ENCODE data around the gene CFAP73.
"Not testable (repeated sequence)": the region's sequence is repeated elsewhere in the genome, so short reads cannot be mapped to it uniquely, and the experiment has no call there.

Gene CFAP73

DNA sequence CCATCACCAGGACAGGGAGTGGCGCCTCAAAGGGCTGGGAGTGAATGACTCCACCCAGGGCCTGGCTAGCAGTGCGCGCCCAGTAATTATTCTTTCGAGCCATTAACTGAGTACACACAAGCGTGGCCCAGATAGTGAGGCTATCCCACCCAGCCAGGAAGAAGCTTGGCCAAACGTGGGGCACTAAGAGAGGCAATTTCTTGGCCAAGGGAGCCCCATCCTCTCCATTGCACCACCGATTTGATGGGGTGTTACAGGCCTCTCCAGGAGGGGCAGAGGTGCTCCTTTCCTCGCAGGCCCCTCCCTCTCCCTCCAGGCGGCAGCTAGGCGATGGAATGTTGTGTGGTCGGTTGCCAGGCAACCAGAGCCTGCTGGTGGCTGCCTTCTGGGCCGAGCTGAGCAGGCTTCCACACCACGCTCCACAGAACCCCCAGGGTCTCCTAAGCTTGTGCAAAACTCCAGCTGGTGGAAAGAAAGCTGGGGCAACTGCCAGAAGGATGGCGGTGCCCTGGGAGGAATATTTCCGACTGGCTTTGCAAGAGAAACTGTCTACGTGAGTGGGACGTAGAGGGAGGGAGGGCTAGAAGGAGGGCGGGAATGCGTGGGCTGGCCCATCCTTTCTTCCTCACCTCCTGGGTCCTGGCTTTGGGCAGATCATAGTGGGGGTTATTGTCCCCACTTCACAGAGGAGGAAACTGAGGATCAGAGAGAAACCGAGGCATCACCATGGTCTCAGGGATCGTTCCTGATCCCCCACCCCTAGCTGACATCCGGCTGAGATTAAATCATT is at the start of gene CFAP73:
Gene CFAP73 (plus strand): TSS at position 364 of the 790 bp plus-strand sequence. CDS start 134 bp downstream, at position 498.
- DNase-seq (ENCODE audit: low spot score): peak; percentile 94

- DNase-seq (ENCODE audit: low spot score): no peak
Observed at GRCh38 chr12:113099764-113100163, 49.8 kb upstream of the CFAP73 start.

DNA sequence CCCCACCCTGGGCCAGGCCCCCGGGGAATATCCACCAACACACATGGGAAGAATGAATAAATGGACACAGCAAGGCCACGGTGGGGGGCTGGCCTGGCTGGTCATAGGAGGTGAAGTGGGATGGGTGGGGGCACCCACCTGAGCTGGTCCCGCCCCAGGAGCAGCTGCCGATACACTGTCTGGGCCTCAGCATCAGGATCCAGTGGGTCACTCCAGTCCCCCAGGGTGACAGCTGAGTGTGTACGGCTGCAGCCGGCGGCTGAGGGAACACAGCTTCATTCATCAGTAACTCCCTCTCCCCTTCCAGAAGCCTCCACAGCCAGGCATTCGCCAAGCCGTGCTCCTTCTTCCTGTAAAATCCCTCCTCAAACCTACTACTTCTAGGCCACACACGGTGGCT is 47.8 kb upstream of the CFAP73 start:
- DNase-seq (ENCODE audit: low spot score): no peak

- no peak for DNase-seq (ENCODE audit: low spot score)
Observed at GRCh38 chr12:113102811-113103210, 46.7 kb upstream of the CFAP73 start.

DNA sequence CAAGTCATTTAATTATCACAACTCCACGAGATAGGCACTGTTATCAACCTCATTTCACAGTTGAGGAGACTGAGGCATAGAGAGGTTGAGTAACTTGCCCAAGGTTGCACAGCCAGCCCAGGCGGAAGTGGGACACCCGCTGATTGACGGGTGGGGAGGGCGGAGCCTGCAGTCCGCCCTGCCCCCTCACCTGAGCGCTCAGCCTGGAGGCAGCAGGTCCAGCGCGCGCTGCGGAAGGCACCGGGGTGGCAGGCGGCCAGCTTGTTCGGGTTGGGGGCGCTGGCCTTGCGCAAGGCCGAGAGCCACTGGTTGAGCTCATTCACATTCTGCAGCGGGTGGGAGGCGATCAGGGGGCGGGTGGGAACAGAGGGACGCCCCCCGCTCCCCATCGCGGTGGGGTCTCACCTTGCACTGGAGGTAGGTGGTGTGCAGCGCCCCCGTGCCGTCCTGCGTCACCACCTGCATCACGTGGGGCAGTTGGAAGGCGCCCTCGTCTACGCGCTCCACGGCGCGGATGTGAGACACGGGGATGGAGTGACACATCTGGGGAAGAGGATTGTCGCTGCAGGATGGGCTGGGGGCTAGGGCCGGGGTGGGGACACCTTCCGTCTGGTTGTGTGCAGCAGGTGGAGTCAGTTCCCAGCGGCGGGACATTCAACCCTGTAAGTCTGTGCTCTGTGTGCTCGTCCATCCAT is 45.6 kb upstream of the CFAP73 start:
- no peak for DNase-seq (ENCODE audit: low spot score)

GRCh38 chr12:113104953-113105510 is 44.5 kb upstream of the CFAP73 start:
- no peak for DNase-seq (ENCODE audit: low spot score)

GRCh38 chr12:113105606-113106271 is 43.8 kb upstream of the CFAP73 start:
- no peak for DNase-seq (ENCODE audit: low spot score)

- no peak for DNase-seq (ENCODE audit: low spot score)
Observed at GRCh38 chr12:113106361-113106760, 43.2 kb upstream of the CFAP73 start.

DNA sequence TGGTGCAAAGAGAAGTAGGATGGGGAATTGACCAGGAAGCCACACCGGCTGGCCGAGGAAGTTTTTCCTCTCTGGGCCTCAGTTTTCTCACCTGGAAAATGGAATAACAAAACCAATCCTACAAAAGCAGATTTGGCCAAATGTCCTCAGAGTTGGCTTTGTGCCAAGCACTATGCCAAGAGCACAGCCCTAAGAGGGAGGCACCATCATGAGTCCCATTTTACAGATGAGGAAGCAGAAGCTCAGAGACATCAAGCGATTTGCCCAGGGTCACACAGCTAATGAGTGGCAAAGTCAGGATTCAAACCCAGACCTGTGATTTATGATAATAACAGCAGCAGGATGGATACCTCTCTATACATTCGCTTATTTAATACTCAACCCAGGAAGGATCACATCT is 41.2 kb upstream of the CFAP73 start:
- no peak for DNase-seq (ENCODE audit: low spot score)

- no peak for DNase-seq (ENCODE audit: low spot score)
Observed at GRCh38 chr12:113109360-113109759, 40.2 kb upstream of the CFAP73 start.

- no peak for DNase-seq (ENCODE audit: low spot score)
Observed at GRCh38 chr12:113109872-113110599, 39.5 kb upstream of the CFAP73 start.

DNA sequence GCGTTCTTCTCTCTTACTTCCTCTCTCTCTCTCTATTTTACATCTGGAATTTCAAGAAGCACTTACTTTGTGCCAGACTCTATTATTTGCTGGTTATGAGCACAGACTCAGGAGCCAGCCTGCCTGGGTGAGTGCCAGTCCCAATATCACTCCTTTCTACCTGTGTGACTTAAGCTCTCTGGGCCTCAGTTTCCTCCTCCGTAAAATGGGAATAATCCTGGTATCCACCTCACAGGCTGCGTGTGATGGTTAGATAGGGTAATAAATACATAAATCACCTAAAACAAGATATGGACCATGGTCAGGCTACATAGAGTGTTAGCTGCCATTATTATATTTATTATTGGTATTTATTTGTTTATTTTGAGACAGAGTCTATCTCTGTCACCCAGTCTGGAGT is 38.3 kb upstream of the CFAP73 start:
- DNase-seq (ENCODE audit: low spot score): no peak

DNA sequence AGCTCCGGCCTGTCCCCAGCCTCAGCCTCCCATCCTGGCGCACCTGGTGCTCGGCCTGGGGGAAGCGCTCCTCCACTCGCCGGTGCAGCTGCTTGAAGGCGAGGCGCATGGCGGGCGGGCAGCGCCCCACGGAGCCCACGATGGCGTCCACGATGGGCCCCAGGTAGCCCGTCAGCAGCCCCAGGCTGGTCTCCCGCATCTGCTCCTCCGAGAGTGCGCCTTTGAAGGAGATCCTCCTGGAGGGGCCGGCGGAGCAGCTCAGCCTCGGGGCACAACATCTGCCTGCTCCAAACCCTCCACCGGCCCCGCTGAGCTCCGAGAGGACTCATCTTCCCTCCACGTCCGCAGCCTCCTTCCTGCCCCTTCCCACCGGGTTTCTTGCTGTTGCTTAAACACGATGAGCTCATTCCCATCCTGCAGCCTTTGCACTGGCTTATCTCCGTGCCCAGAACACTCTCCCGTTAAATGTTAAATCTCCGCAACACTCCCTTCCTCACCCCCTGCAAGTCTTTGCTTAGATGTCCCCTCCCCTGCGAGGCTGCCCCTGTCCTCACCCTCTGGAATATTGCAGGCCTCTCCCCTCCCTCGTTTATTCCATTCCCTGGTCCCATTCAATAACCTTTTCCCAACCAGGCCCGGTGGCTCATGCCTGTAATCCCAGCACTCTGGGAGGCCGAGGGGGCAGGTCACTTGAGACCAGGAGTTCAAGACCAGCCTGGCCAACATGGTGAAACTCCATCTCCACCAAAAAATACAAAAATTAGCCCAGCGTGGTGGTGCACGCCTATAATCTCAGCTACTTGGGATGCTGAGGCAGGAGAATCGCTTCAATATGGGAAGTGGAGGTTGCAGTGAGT is 37.3 kb upstream of the CFAP73 start:
- DNase-seq (ENCODE audit: low spot score): no peak

DNA sequence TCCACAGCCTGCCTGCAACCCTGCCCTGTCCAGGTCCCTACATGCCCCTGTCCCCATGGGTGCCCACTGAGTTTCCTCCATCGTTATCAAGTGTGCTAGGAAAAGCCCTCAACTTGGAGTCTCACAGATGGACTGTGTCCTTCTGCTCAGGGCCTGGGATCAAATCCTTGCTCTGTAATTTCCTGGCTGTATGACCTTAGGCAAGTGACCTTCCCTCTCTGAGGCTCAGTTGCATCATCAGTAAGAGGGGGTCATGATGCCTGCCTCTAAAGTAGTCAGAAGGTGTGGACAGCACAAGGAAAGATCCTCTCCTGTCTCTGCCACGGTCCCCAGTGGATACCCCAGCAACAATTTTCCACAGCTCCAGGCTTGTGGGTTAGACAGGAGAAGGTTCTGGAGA is 36.1 kb upstream of the CFAP73 start:
- DNase-seq (ENCODE audit: low spot score): no peak

- no peak for DNase-seq (ENCODE audit: low spot score)
Observed at GRCh38 chr12:113114447-113115178, 34.9 kb upstream of the CFAP73 start.

DNA sequence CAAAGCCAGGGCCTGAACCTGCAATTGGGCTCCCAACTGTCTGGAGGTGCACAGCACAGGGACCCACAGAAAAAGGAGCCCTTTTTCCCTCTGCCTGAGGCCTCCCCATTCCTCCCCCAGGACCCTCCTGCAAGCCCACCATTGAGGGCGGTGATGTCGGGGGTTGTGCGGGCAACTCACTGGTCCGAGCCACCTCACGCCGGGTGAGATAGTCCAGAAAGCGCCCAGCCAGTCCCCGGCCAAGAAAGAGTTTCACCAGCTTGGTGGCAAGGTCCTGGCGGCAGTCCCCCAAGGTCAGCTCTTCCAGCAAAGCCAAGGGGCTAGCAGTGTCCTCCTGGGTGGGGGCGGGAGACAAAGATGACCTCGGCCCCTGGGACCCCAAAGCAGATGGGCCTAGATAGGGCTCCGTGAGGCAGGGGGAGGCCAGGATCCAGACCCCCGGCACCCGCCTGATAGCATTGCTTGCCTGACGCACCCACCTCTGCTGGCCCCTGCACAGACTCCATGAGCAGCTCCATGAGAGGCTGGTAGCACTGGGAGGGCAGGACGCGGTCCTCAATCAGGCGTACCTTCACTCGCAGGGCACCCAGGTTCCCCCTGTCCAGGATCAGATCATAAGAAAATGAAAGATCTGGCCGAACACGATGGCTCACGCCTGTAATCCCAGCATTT is 33.9 kb upstream of the CFAP73 start:
- no peak for DNase-seq (ENCODE audit: low spot score)

GRCh38 chr12:113116875-113117274 is 32.6 kb upstream of the CFAP73 start:
- no peak for DNase-seq (ENCODE audit: low spot score)

DNA sequence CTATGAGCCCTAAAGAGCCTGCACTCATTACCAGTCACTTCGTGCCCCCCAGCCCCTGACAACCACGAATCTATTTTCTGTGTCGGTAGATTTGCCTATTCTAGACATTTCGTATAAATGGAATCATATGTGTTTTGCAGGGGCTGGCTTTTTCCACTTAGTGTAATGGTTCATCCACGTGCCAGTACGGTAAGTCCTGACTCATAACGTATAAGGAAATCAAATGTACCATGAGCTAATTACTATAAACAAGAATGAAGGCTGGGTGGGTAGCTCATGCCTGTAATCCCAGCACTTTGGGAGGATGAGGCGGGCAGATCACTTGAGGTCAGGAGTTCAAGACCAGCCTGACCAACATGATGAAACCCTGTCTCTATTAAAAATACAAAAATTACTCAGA is 31.8 kb upstream of the CFAP73 start:
- DNase-seq (ENCODE audit: low spot score): not testable (repeated sequence)

DNA sequence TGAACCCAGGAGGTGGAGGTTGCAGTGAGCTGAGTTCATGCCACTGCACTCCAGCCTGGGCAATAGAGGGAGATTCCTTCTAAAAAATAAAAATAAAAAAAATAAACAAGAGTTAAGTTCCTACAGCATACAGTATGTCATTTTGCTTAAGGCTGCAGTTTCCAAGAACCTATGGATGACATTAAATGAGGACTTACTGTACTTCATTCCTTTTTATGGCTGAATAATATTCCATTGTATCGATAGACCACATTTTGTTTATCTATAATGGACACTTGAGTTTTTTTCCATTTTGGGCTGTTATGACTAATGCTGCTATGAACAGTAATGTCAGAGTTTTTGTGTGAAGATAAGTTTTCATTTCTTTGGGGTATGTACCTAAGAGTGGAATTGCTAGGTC is 31.4 kb upstream of the CFAP73 start:
- DNase-seq (ENCODE audit: low spot score): no peak

All from AG08395 (cell line).